PC-9 (cell line): ENCODE measurements around the gene ATP8B1. TPM values are rescaled to one million over a fixed set of nuclear protein-coding genes. Genes with fewer than 3 reads are reported as not detected.

Experiments
- BruUV-seq: library from RNA; stranded (reverse); fragments of 400-500 nt; replicated peaks from 2 replicates; lab custom pipeline; 2021; lab: Mats Ljungman, UMichigan
- CTCF ChIA-PET: fragments of 300-600 bp; sonication (Branson Sonifier 250); formaldehyde crosslinking; loops from one replicate; lab custom pipeline; 2022; ENCODE audit warnings: antibody characterized with exemption; lab: Charles Lee
- POLR2A ChIA-PET: fragments of 300-600 bp; sonication (Branson Sonifier 250); formaldehyde crosslinking; loops from one replicate; lab custom pipeline; 2022; ENCODE audit warnings: antibody characterized with exemption; ENCODE audit not compliant: unreplicated experiment; lab: Charles Lee
- DNase-seq, 2 experiments: peaks; one replicate each; pipeline versions ENCODE4 v3.0.0 to v3.0.0-alpha.2; 2015 to 2022; ENCODE audit warnings: mixed read lengths in 1 of 2
- H2AFZ ChIP-seq: fragments of 200-600 bp; sonication (generic); 2 replicates; pipeline ENCODE4 v1.8.1; 2017; ENCODE audit warnings: antibody characterized with exemption
- H3F3A ChIP-seq: fragments of 200-600 bp; sonication (generic); 2 replicates; pipeline ENCODE4 v1.8.1; 2017; ENCODE audit warnings: antibody characterized with exemption, mild to moderate bottlenecking, low read depth; ENCODE audit not compliant: insufficient read depth
- H3K27ac ChIP-seq: fragments of 200-600 bp; sonication (generic); 2 replicates; pipeline ENCODE4 v1.6.1; 2016; ENCODE audit warnings: mixed run types
- H3K27me3 ChIP-seq: fragments of 200-600 bp; sonication (generic); 2 replicates; pipeline ENCODE4 v1.6.1; 2016; ENCODE audit warnings: low read depth, mixed run types; ENCODE audit not compliant: insufficient read depth
- H3K36me3 ChIP-seq: fragments of 200-600 bp; sonication (generic); 2 replicates; pipeline ENCODE4 v1.6.1; 2016; ENCODE audit warnings: low read depth, mixed run types
- H3K4me1 ChIP-seq: fragments of 200-600 bp; sonication (generic); replicated peaks from 2 replicates; pipeline ENCODE4 v1.6.1; 2016; ENCODE audit warnings: mixed run types; ENCODE audit not compliant: insufficient read depth
- H3K4me2 ChIP-seq: fragments of 200-600 bp; sonication (generic); 2 replicates; pipeline ENCODE4 v1.6.1; 2017; ENCODE audit warnings: mixed run types
- H3K4me3 ChIP-seq: fragments of 200-600 bp; sonication (generic); 2 replicates; pipeline ENCODE4 v1.6.1; 2016; ENCODE audit warnings: mixed run types
- H3K79me2 ChIP-seq: fragments of 200-600 bp; sonication (generic); 2 replicates; pipeline ENCODE4 v1.6.1; 2017; ENCODE audit warnings: low read depth, mixed run types
- H3K9me2 ChIP-seq: fragments of 200-600 bp; sonication (generic); 2 replicates; pipeline ENCODE4 v1.8.1; 2017; ENCODE audit warnings: mild to moderate bottlenecking; ENCODE audit not compliant: insufficient read depth
- H3K9me3 ChIP-seq: fragments of 200-600 bp; sonication (generic); 2 replicates; pipeline ENCODE4 v1.8.1; 2016; ENCODE audit warnings: low read depth; ENCODE audit not compliant: insufficient read depth
- H4K20me1 ChIP-seq: fragments of 200-600 bp; sonication (generic); 2 replicates; pipeline ENCODE4 v1.8.1; 2017; ENCODE audit not compliant: insufficient read depth
- EZH2 ChIP-seq: fragments of 200-600 bp; sonication (generic); IDR thresholded peaks from 2 replicates; pipeline ENCODE4 v1.8.0; 2017; ENCODE audit warnings: antibody characterized with exemption, low read depth
- intact Hi-C: fragments of 100-400 bp; cut with micrococcal nuclease; formaldehyde crosslinking; loops from one replicate; pipeline ENCODE4 v1.10.0; 2022; ENCODE audit not compliant: unreplicated experiment
- total RNA-seq: library from RNA; stranded (reverse); gene quantifications from 2 replicates; pipeline ENCODE4 v1.2.3, GENCODE V29; 2021
- TF ChIP-seq, protein P1 (sequence below): fragments of 200-600 bp; sonication (generic); conservative IDR thresholded peaks from 2 replicates; pipeline ENCODE4 v1.6.1; 2017; ENCODE audit warnings: mixed run types, antibody characterized with exemption, mild to moderate bottlenecking, moderate library complexity

ATP8B1 gene
- total RNA-seq, 1 experiment from 2014 or later: 23.4 TPM

- H3K4me1 ChIP-seq: peaks cover 31% of the 10 kb centered on the region
- no peaks in the 10 kb centered on the region for H3K9me2 ChIP-seq
- no peak overlapping the region for H2AFZ ChIP-seq
- H4K20me1 ChIP-seq: 0 out of 2 replicates have a peak, but pooled peaks cover 8% of the 10 kb centered on the region
- H3K4me3 ChIP-seq: no peak overlapping the region
- ChIA-PET CTCF (no interaction called here), POLR2A (no interaction called here)
- no peaks in the 10 kb centered on the region for H3K36me3 ChIP-seq
- TF ChIP-seq, protein P1, sequence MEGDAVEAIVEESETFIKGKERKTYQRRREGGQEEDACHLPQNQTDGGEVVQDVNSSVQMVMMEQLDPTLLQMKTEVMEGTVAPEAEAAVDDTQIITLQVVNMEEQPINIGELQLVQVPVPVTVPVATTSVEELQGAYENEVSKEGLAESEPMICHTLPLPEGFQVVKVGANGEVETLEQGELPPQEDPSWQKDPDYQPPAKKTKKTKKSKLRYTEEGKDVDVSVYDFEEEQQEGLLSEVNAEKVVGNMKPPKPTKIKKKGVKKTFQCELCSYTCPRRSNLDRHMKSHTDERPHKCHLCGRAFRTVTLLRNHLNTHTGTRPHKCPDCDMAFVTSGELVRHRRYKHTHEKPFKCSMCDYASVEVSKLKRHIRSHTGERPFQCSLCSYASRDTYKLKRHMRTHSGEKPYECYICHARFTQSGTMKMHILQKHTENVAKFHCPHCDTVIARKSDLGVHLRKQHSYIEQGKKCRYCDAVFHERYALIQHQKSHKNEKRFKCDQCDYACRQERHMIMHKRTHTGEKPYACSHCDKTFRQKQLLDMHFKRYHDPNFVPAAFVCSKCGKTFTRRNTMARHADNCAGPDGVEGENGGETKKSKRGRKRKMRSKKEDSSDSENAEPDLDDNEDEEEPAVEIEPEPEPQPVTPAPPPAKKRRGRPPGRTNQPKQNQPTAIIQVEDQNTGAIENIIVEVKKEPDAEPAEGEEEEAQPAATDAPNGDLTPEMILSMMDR: no peak
- no peak for TF ChIP-seq EZH2
- intact Hi-C loops: no loop called here
- H3K79me2 ChIP-seq: peaks cover 56% of the 10 kb centered on the region
- no peaks in the 10 kb centered on the region for H3K27me3 ChIP-seq
- H3K27ac ChIP-seq: peak overlapping the region; percentile 35
- no peak for DNase-seq
- H3K9me3 ChIP-seq: no peaks in the 10 kb centered on the region
- peaks cover 20% of the 10 kb centered on the region for H3F3A ChIP-seq
- BruUV-seq: no TSS peak
- peak overlapping the region; percentile 42 for H3K4me2 ChIP-seq
These were observed 53.5 kb downstream of the ATP8B1 start for GRCh38 chr18:57749604-57749970.

DNA sequence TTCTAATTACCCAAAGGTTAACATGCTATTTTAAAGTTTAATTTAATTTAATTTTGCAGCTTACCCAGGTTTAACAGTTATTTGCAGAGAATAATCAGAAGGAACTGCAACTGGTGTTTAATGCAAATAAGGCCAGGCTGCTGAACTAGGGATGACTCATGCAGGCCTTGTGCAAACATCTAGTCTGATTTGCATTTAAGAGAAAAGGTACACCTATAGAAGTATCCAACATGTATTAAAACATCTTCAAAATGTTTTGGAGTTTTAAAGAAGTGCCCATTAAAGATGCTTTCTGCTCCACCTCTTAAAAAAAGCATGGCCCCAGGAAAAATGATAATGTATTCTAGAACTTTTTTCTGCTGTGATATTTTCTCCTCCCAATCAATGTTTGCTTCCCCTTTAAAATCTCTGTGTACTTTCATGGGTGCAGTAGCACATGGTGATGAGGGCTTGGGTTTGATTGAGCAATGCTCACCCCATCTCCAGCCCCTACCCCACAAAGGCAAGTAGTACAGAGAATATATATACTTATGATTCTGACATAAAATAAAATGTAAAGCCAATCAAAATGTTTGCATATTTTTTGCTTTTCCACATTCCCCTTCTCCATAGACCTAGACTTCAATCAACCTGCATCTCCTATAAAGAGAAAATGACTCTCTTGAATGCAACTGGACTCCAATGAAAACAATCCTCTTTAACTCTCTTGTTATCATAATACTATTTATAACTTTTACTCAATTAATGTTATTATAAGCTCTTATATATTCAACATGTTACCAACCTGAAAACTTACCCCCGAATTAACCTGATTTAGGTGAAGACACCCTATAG lies 54.1 kb downstream of the ATP8B1 start:
- DNase-seq: peak in 1 of 2 experiments; percentile 73
- POLR2A ChIA-PET: no interaction called here
- peak overlapping the region; percentile 35 for H3K27ac ChIP-seq

GRCh38 chr18:57747809-57748680 lies 55.1 kb downstream of the ATP8B1 start:
- peaks cover 20% of the 10 kb centered on the region for H3F3A ChIP-seq
- H3K9me2 ChIP-seq: no peaks in the 10 kb centered on the region
- BruUV-seq: no TSS peak
- H3K4me3 ChIP-seq: no peak overlapping the region
- intact Hi-C loops: no loop called here
- no peak overlapping the region for H2AFZ ChIP-seq
- H3K4me1 ChIP-seq: peaks cover 46% of the 10 kb centered on the region
- no peak for TF ChIP-seq EZH2
- TF ChIP-seq, protein P1: no peak
- H3K9me3 ChIP-seq: no peaks in the 10 kb centered on the region
- H3K79me2 ChIP-seq: peaks cover 67% of the 10 kb centered on the region
- no peaks in the 10 kb centered on the region for H3K36me3 ChIP-seq
- peak overlapping the region; percentile 42 for H3K4me2 ChIP-seq
- H3K27me3 ChIP-seq: no peaks in the 10 kb centered on the region
- H4K20me1 ChIP-seq: 0 out of 2 replicates have a peak, but pooled peaks cover 8% of the 10 kb centered on the region
- no peak for DNase-seq
- H3K27ac ChIP-seq: peak overlapping the region; percentile 24; the same call in 1 of the 2 replicates
- ChIA-PET POLR2A (interaction anchor here (0.6 to 0.7 kb wide), 2 partner anchors 45 to 1261 kb away, joined by 5 to 8 read pairs; no protein-coding TSS in a partner anchor), CTCF (no interaction called here)

More for the DNA sequence above, 54.1 kb downstream of the ATP8B1 start:
- no TSS peak for BruUV-seq
- no peak overlapping the region for H2AFZ ChIP-seq
- H3K4me2 ChIP-seq: peak overlapping the region; percentile 42
- peaks cover 61% of the 10 kb centered on the region for H3K79me2 ChIP-seq
- 0 out of 2 replicates have a peak, but pooled peaks cover 8% of the 10 kb centered on the region for H4K20me1 ChIP-seq
- H3K36me3 ChIP-seq: no peaks in the 10 kb centered on the region
- peaks cover 20% of the 10 kb centered on the region for H3F3A ChIP-seq
- no peaks in the 10 kb centered on the region for H3K27me3 ChIP-seq
- peaks cover 37% of the 10 kb centered on the region for H3K4me1 ChIP-seq
- no peaks in the 10 kb centered on the region for H3K9me2 ChIP-seq
- no peaks in the 10 kb centered on the region for H3K9me3 ChIP-seq
- H3K4me3 ChIP-seq: no peak overlapping the region
- intact Hi-C loops: no loop called here
- no peak for TF ChIP-seq EZH2
- TF ChIP-seq, protein P1: no peak
- CTCF ChIA-PET: no interaction called here
